Smooth muscle cell (in vitro differentiated cells): ENCODE results near the gene ESR2. TPM values are rescaled to one million over a fixed set of nuclear protein-coding genes. Genes with fewer than 3 reads are reported as not detected.

Experiments used
- DNase-seq: peaks from one replicate; lab custom pipeline; 2025; ENCODE audit not compliant: unreplicated experiment; lab: John Stamatoyannopoulos, UW
- H2AFZ ChIP-seq: fragments of 200-600 bp; sonication (generic); 2 replicates; pipeline ENCODE4 v1.6.0; 2016; ENCODE audit warnings: antibody characterized with exemption, low read depth, mild to moderate bottlenecking
- H3F3A ChIP-seq: fragments of 200-600 bp; sonication (generic); 2 replicates; pipeline ENCODE4 v1.6.0; 2017; ENCODE audit warnings: antibody characterized with exemption, low read depth
- H3K27ac ChIP-seq: fragments of 200-600 bp; sonication (generic); 2 replicates; pipeline ENCODE4 v1.5.1; 2016; ENCODE audit warnings: low read depth, mild to moderate bottlenecking
- H3K27me3 ChIP-seq: fragments of 200-600 bp; sonication (generic); 2 replicates; pipeline ENCODE4 v1.6.1; 2016; ENCODE audit warnings: low read depth, mild to moderate bottlenecking
- H3K36me3 ChIP-seq: fragments of 200-600 bp; sonication (generic); 2 replicates; pipeline ENCODE4 v1.5.1; 2016; ENCODE audit warnings: low read depth
- H3K4me1 ChIP-seq: fragments of 200-600 bp; sonication (generic); 2 replicates; pipeline ENCODE4 v1.5.1; 2016; ENCODE audit warnings: low read depth
- H3K4me2 ChIP-seq: fragments of 200-600 bp; sonication (generic); 2 replicates; pipeline ENCODE4 v1.6.0; 2016; ENCODE audit warnings: mild to moderate bottlenecking
- H3K4me3 ChIP-seq: fragments of 200-600 bp; sonication (generic); 2 replicates; pipeline ENCODE4 v1.5.1; 2016; ENCODE audit warnings: mild to moderate bottlenecking
- H3K79me2 ChIP-seq: fragments of 200-600 bp; sonication (generic); 2 replicates; pipeline ENCODE4 v1.6.0; 2016; ENCODE audit warnings: low read depth, mild to moderate bottlenecking
- H3K9ac ChIP-seq: fragments of 200-600 bp; sonication (generic); 2 replicates; pipeline ENCODE4 v1.6.0; 2016; ENCODE audit warnings: low read depth
- H3K9me3 ChIP-seq: fragments of 200-600 bp; sonication (generic); replicated peaks from 2 replicates; pipeline ENCODE4 v1.5.1; 2016; ENCODE audit warnings: low read depth
- H4K20me1 ChIP-seq: fragments of 200-600 bp; sonication (generic); 2 replicates; pipeline ENCODE4 v1.6.0; 2016; ENCODE audit warnings: low read depth
- CTCF ChIP-seq: fragments of 200-600 bp; sonication (generic); IDR thresholded peaks from 2 replicates; pipeline ENCODE4 v1.5.1; 2017; ENCODE audit warnings: borderline replicate concordance, mild to moderate bottlenecking, antibody characterized with exemption; ENCODE audit not compliant: insufficient read depth, poor library complexity, severe bottlenecking
- WGBS: methylation state at CpG from one replicate; pipeline ENCODE4 v1.1.7; 2016; ENCODE audit warnings: low lambda C conversion rate; 5-methylcytosine and 5-hydroxymethylcytosine counted together
- polyA plus RNA-seq: library from polyadenylated mRNA; unstranded; fragments of >200 nt; fragmentation: Nextera tagmentation; extraction: Ambion mirVana; gene quantifications from 2 replicates; pipeline ENCODE4 v1.2.1, GENCODE V29; 2016
- total RNA-seq: library from RNA; depleted of rRNA; stranded (reverse); fragments of >200 nt; gene quantifications from 2 replicates; pipeline ENCODE4 v1.2.3, GENCODE V29; 2014

ESR2 gene
- total and polyA plus RNA-seq, 2 experiments from 2014 or later, result not detected

- H4K20me1 ChIP-seq, result no peaks in the 10 kb centered on the region
- no peaks in the 10 kb centered on the region for H3K79me2 ChIP-seq
- peaks cover 4% of the 10 kb centered on the region for H3K4me1 ChIP-seq
- 91% methylated on average over 10 of the region's 10 CpGs for WGBS
- no peak overlapping the region for H3K9ac ChIP-seq
- no peaks in the 10 kb centered on the region for H3K9me3 ChIP-seq
- no peak overlapping the region for H3K4me3 ChIP-seq
- no peak for TF ChIP-seq CTCF
- no peak for DNase-seq
- H3F3A ChIP-seq, result peaks cover 11% of the 10 kb centered on the region
- H3K27me3 ChIP-seq, result no peaks in the 10 kb centered on the region
- no peak overlapping the region for H3K4me2 ChIP-seq
- H3K27ac ChIP-seq, result no peak overlapping the region
- no peaks in the 10 kb centered on the region for H3K36me3 ChIP-seq
- H2AFZ ChIP-seq, result no peak overlapping the region
Measured at GRCh38 chr14:64208981-64209380, 85.2 kb downstream of the ESR2 start.

- no peak overlapping the region for H2AFZ ChIP-seq
- H3F3A ChIP-seq, result peaks cover 5% of the 10 kb centered on the region
- TF ChIP-seq CTCF, result no peak
- DNase-seq, result no peak
- no peaks in the 10 kb centered on the region for H3K9me3 ChIP-seq
- no peak overlapping the region for H3K9ac ChIP-seq
- 91% methylated on average over 7 of the region's 7 CpGs for WGBS
- no peaks in the 10 kb centered on the region for H3K4me1 ChIP-seq
- no peak overlapping the region for H3K4me2 ChIP-seq
- no peak overlapping the region for H3K4me3 ChIP-seq
- H3K27ac ChIP-seq, result no peak overlapping the region
- H3K79me2 ChIP-seq, result no peaks in the 10 kb centered on the region
- no peaks in the 10 kb centered on the region for H4K20me1 ChIP-seq
- H3K27me3 ChIP-seq, result no peaks in the 10 kb centered on the region
- H3K36me3 ChIP-seq, result no peaks in the 10 kb centered on the region
Measured at GRCh38 chr14:64208261-64208660, 85.9 kb downstream of the ESR2 start.

- Histone ChIP-seq H3K79me2 (no peaks in the 10 kb centered on the region), H4K20me1 (no peaks in the 10 kb centered on the region), H3K4me3 (no peak overlapping the region), H3K4me2 (no peak overlapping the region), H3K27me3 (no peaks in the 10 kb centered on the region), H3F3A (no peaks in the 10 kb centered on the region), H3K4me1 (peaks cover 8% of the 10 kb centered on the region), H3K9me3 (no peaks in the 10 kb centered on the region), H3K9ac (no peak overlapping the region), H3K27ac (no peak overlapping the region), H2AFZ (no peak overlapping the region), H3K36me3 (no peaks in the 10 kb centered on the region)
- DNase-seq, result no peak
- no peak for TF ChIP-seq CTCF
- WGBS, result 94% methylated on average over 4 of the region's 4 CpGs
Measured at GRCh38 chr14:64203366-64204006, 90.7 kb downstream of the ESR2 start.

- no peaks in the 10 kb centered on the region for H3K27me3 ChIP-seq
- H3K27ac ChIP-seq, result no peak overlapping the region
- H3K4me3 ChIP-seq, result no peak overlapping the region
- no peak for TF ChIP-seq CTCF
- no peaks in the 10 kb centered on the region for H3K36me3 ChIP-seq
- no peaks in the 10 kb centered on the region for H3F3A ChIP-seq
- no peak for DNase-seq
- H3K4me1 ChIP-seq, result peaks cover 8% of the 10 kb centered on the region
- H3K9ac ChIP-seq, result no peak overlapping the region
- H2AFZ ChIP-seq, result no peak overlapping the region
- no peaks in the 10 kb centered on the region for H3K79me2 ChIP-seq
- no peaks in the 10 kb centered on the region for H4K20me1 ChIP-seq
- 89% methylated on average over 10 of the region's 10 CpGs for WGBS
- no peaks in the 10 kb centered on the region for H3K9me3 ChIP-seq
- H3K4me2 ChIP-seq, result no peak overlapping the region
Measured at GRCh38 chr14:64202716-64203115, 91.5 kb downstream of the ESR2 start.
